HepG2 (cell line): ENCODE results near the gene USF2. TPM values are rescaled to one million over a fixed set of nuclear protein-coding genes. Genes with fewer than 3 reads are reported as not detected.

Experiments
- ATAC-seq: fragments of 200-7000 bp; cut with Tn5 transposase; 3 replicates; pipeline ENCODE4 v1.9.1; 2020; ENCODE audit warnings: mild to moderate bottlenecking, moderate library complexity
- BruUV-seq: library from RNA; stranded (reverse); fragments of 400-500 nt; replicated peaks from 2 replicates; lab custom pipeline; 2021; lab: Mats Ljungman, UMichigan
- CTCF ChIA-PET: fragments of 300-600 bp; formaldehyde crosslinking; extraction: SDS; loops from one replicate; lab custom pipeline; 2021; ENCODE audit warnings: low total read pairs, inconsistent platforms, low intra/inter-chr PET ratio; lab: Yijun Ruan, JAX
- POLR2A ChIA-PET: fragments of 350-600 bp; sonication (Branson Sonifier 250); formaldehyde crosslinking; loops from one replicate; lab custom pipeline; 2020; ENCODE audit warnings: antibody characterized with exemption, inconsistent platforms; lab: Yijun Ruan, JAX
- DNase-seq: peaks from one replicate; pipeline ENCODE4 v3.0.0-alpha.2; 2015; ENCODE audit warnings: low spot score
- FAIRE-seq: peaks from 3 replicates; lab custom pipeline; 2011; peaks lifted over from hg19 to GRCh38; lab: Jason Lieb, UNC
- H2AFZ ChIP-seq: one replicate; pipeline ENCODE4 v1.6.1; 2011; ENCODE audit warnings: low read length, inconsistent platforms
- H3K27ac ChIP-seq: fragments of 300-600 bp; 3 replicates; pipeline ENCODE4 v1.8.0; 2011; ENCODE audit warnings: mixed run types, mild to moderate bottlenecking, mixed read lengths, low read length, inconsistent platforms; ENCODE audit not compliant: insufficient read depth; ENCODE audit errors: extremely low read length
- H3K27me3 ChIP-seq, 2 experiments: fragments of 200-600 bp in 1 of 2; 2 replicates in 1 of 2; 3 replicates in 1 of 2; pipeline versions ENCODE4 v1.6.0 to v1.8.0; 2011; ENCODE audit warnings: low read length in 2 of 2, mild to moderate bottlenecking in 2 of 2, moderate library complexity in 2 of 2, inconsistent platforms in 1 of 2; ENCODE audit not compliant: insufficient read depth in 2 of 2, control insufficient read depth in 1 of 2
- H3K36me3 ChIP-seq, 2 experiments: fragments of 200-600 bp in 1 of 2; replicated peaks in 1 of 2; 2 replicates in 1 of 2; 3 replicates in 1 of 2; pipeline versions ENCODE4 v1.5.1 to v1.8.0; 2011; ENCODE audit warnings: low read length in 2 of 2, inconsistent platforms in 1 of 2; ENCODE audit not compliant: insufficient read depth in 2 of 2, control insufficient read depth in 1 of 2
- H3K4me1 ChIP-seq: 2 replicates; pipeline ENCODE4 v1.5.1; 2012; ENCODE audit warnings: low read length, inconsistent platforms; ENCODE audit not compliant: insufficient read depth
- H3K4me2 ChIP-seq: 2 replicates; pipeline ENCODE4 v1.6.0; 2011; ENCODE audit warnings: low read depth, low read length, inconsistent platforms
- H3K4me3 ChIP-seq, 3 experiments: fragments of 200-600 bp in 1 of 3; sonication (generic), shearing (Covaris generic) in 1 of 3; replicated peaks in 1 of 3; 2 replicates each; pipeline ENCODE4 v1.5.1; 2011 to 2016; ENCODE audit warnings: low read length in 3 of 3, inconsistent platforms in 2 of 3, low read depth in 2 of 3, mild to moderate bottlenecking in 2 of 3, control low read depth in 1 of 3, mixed read lengths in 1 of 3; ENCODE audit not compliant: insufficient read depth in 1 of 3
- H3K79me2 ChIP-seq: one replicate; pipeline ENCODE4 v1.6.1; 2011; ENCODE audit warnings: low read length, inconsistent platforms; ENCODE audit not compliant: insufficient read depth
- H3K9ac ChIP-seq: 2 replicates; pipeline ENCODE4 v1.6.0; 2011; ENCODE audit warnings: mild to moderate bottlenecking, low read depth, low read length, inconsistent platforms; ENCODE audit not compliant: insufficient read depth
- H3K9me3 ChIP-seq: 2 replicates; pipeline ENCODE4 v1.5.1; 2012; ENCODE audit warnings: mild to moderate bottlenecking, low read length
- H4K20me1 ChIP-seq: 2 replicates; pipeline ENCODE4 v1.6.0; 2011; ENCODE audit warnings: inconsistent platforms, mild to moderate bottlenecking, low read length, moderate library complexity; ENCODE audit not compliant: insufficient read depth
- AGO2 ChIP-seq: fragments of 200-400 bp; formaldehyde crosslinking; optimal IDR thresholded peaks from 2 replicates; pipeline ENCODE3; 2017; ENCODE audit warnings: mild to moderate bottlenecking, low read depth, low read length, moderate library complexity
- HNRNPH1 ChIP-seq: fragments of 200-400 bp; formaldehyde crosslinking; optimal IDR thresholded peaks from 2 replicates; pipeline ENCODE3; 2017; ENCODE audit warnings: mild to moderate bottlenecking, low read depth, low read length
- LBX2 ChIP-seq: sonication (generic); formaldehyde crosslinking; IDR thresholded peaks from 2 replicates; pipeline ENCODE4 v1.5.0; 2020; ENCODE audit warnings: missing genetic modification reagents, mild to moderate bottlenecking, borderline replicate concordance
- MTA1 ChIP-seq: sonication (generic); formaldehyde crosslinking; IDR thresholded peaks from 2 replicates; pipeline ENCODE4 v1.4.0; 2020; ENCODE audit warnings: missing genetic modification reagents, mild to moderate bottlenecking, borderline replicate concordance
- RBM39 ChIP-seq: fragments of 200-400 bp; formaldehyde crosslinking; IDR thresholded peaks from one replicate; pipeline ENCODE4 v1.6.1; 2018; ENCODE audit warnings: antibody characterized with exemption, mild to moderate bottlenecking, low read depth, low read length; ENCODE audit not compliant: poor library complexity, severe bottlenecking
- ZNF512 ChIP-seq: sonication (generic); formaldehyde crosslinking; IDR thresholded peaks from 2 replicates; pipeline ENCODE4 v1.4.0; 2020; ENCODE audit warnings: mild to moderate bottlenecking, missing genetic modification reagents
- ZNF589 ChIP-seq: sonication (generic); formaldehyde crosslinking; conservative IDR thresholded peaks from 2 replicates; pipeline ENCODE4 v1.8.0; 2022; ENCODE audit warnings: mild to moderate bottlenecking, moderate library complexity, missing genetic modification reagents
- ZNF609 ChIP-seq: sonication (generic); formaldehyde crosslinking; IDR thresholded peaks from 2 replicates; pipeline ENCODE4 v1.4.0; 2020; ENCODE audit warnings: mild to moderate bottlenecking, missing genetic modification reagents, borderline replicate concordance
- WGBS: methylation state at CpG from one replicate; pipeline ENCODE4 v1.1.6; 2017; ENCODE audit warnings: low lambda C conversion rate; 5-methylcytosine and 5-hydroxymethylcytosine counted together
- in situ Hi-C: cut with HindIII; loops from 2 replicates; pipeline ENCODE4 v1.10.0; 2017; ENCODE audit warnings: low pct_unique_long_range_greater_than_20kb; ENCODE audit not compliant: extremely low pct_ligation_motif_present
- intact Hi-C: fragments of 100-400 bp; cut with micrococcal nuclease; formaldehyde crosslinking; loops from one replicate; pipeline ENCODE4 v1.10.0; 2022; ENCODE audit not compliant: unreplicated experiment
- polyA plus RNA-seq, 8 experiments: library from polyadenylated mRNA; depleted of rRNA in 3 of 8; stranded (reverse) in 7 of 8; unstranded in 1 of 8; fragments of >200 nt; fragmentation: Illumina TruSeq in 4 of 8; extraction: Trizol in 4 of 8; gene quantifications; 2 replicates each; pipeline versions ENCODE4 v1.2.1 to v1.2.3, GENCODE V29; 2011 to 2016; ENCODE audit warnings: low read depth in 4 of 8, missing spikeins in 1 of 8, mixed read lengths in 1 of 8; ENCODE audit not compliant: insufficient read depth in 1 of 8
- total RNA-seq, 5 experiments: library from RNA; depleted of rRNA; stranded (reverse); fragments of >200 nt; fragmentation: Illumina TruSeq; extraction: Trizol; gene quantifications; 2 replicates each; pipeline ENCODE4 v1.2.3, GENCODE V29; 2016; ENCODE audit warnings: low read depth in 1 of 5

Gene USF2
- total and polyA plus RNA-seq, 2 of the 13 experiments (the other 11 are each of a cell fraction or from before 2014, with no cell fraction given), result 54.9 to 106 TPM

GRCh38 chr19:35261356-35262100 lies 7.2 kb upstream of the USF2 start:
- DNase-seq (no peak), ATAC-seq (no peak), FAIRE-seq (no peak)
- in situ Hi-C loops (no loop called here), intact Hi-C loops (no loop called here)
- CTCF ChIA-PET, result no interaction called here
- H3K4me1 ChIP-seq, result peaks cover 15% of the 10 kb centered on the region; the same call in 1 of the 2 replicates
- no peak for TF ChIP-seq LBX2 (CRISPR knock-in tag)
- no peak for TF ChIP-seq ZNF589 (CRISPR knock-in tag)
- TF ChIP-seq RBM39, result peak; percentile 10
- TF ChIP-seq MTA1, result 0 out of 2 replicates have a peak, but pooled peaks have one; percentile 3
- no TSS peak for BruUV-seq
- peaks cover 17 to 66% of the 10 kb centered on the region in 2 experiments; a peak in 4 of 5 replicates for H3K36me3 ChIP-seq
- H3K9ac ChIP-seq, result no peak overlapping the region
- no peak overlapping the region for H3K4me2 ChIP-seq
- H2AFZ ChIP-seq, result no peak overlapping the region
- no peak overlapping the region for H3K27ac ChIP-seq
- 93% methylated on average over 5 of the region's 12 CpGs for WGBS
- POLR2A ChIA-PET, result interaction anchor here (1.1 kb wide), 1 partner anchor 12 kb away, joined by 3 read pairs; no protein-coding TSS in a partner anchor
- no peak overlapping the region for H3K4me3 ChIP-seq
- H4K20me1 ChIP-seq, result no peaks in the 10 kb centered on the region
- H3K27me3 ChIP-seq, result no peaks in the 10 kb centered on the region
- H3K9me3 ChIP-seq, result no peaks in the 10 kb centered on the region
- H3K79me2 ChIP-seq, result no peaks in the 10 kb centered on the region

- ChIA-PET CTCF (no interaction called here), POLR2A (interaction anchor here (1.1 kb wide), 1 partner anchor 12 kb away, joined by 3 read pairs; no protein-coding TSS in a partner anchor)
- Histone ChIP-seq H3K9me3 (no peaks in the 10 kb centered on the region), H2AFZ (no peak overlapping the region), H3K36me3 (peaks cover 17 to 61% of the 10 kb centered on the region in 2 experiments; a peak in 4 of 5 replicates), H3K4me3 (no peak overlapping the region), H3K9ac (no peak overlapping the region), H3K27ac (no peak overlapping the region), H4K20me1 (no peaks in the 10 kb centered on the region), H3K4me1 (peaks cover 21% of the 10 kb centered on the region; the same call in 1 of the 2 replicates), H3K4me2 (no peak overlapping the region), H3K27me3 (no peaks in the 10 kb centered on the region), H3K79me2 (peaks cover 6% of the 10 kb centered on the region)
- ATAC-seq, result peak; percentile 6; the same call in 1 of the 3 replicates
- no TSS peak for BruUV-seq
- no peak for DNase-seq
- FAIRE-seq, result no peak
- intact Hi-C loops (no loop called here), in situ Hi-C loops (no loop called here)
- WGBS, result 98% methylated on average over 6 of the region's 17 CpGs
- TF ChIP-seq HNRNPH1 (no peak), ZNF609 (CRISPR knock-in tag) (no peak), ZNF512 (CRISPR knock-in tag) (no peak), AGO2 (peak; percentile 95)
Measured at GRCh38 chr19:35262101-35262761, 6.5 kb upstream of the USF2 start.
